ENCODE data around the gene PON2.
"Not testable (repeated sequence)": the region's sequence is repeated elsewhere in the genome, so short reads cannot be mapped to it uniquely, and the experiment has no call there.

PON2 gene

GRCh38 chr7:95434557-95435421, at the start of gene PON2:
PON2 (minus strand) TSS chr7:95435028; CDS start chr7:95434951, 77 bp downstream.
- DNase-seq: peak; percentile 83

GRCh38 chr7:95482424-95482823, 47.6 kb upstream of the PON2 start:
- no peak for DNase-seq

GRCh38 chr7:95481271-95482165, 46.7 kb upstream of the PON2 start:
- DNase-seq: no peak

GRCh38 chr7:95479992-95480624, 45.3 kb upstream of the PON2 start:
- DNase-seq: no peak

GRCh38 chr7:95478272-95479037, 43.6 kb upstream of the PON2 start:
- peak; percentile 56 for DNase-seq

- DNase-seq: peak; percentile 76
Measured at GRCh38 chr7:95476904-95477594, 42.2 kb upstream of the PON2 start.

GRCh38 chr7:95476072-95476847, 41.4 kb upstream of the PON2 start:
- DNase-seq: no peak

- DNase-seq: no peak
Measured at GRCh38 chr7:95473276-95473985, 38.6 kb upstream of the PON2 start.

- peak; percentile 62 for DNase-seq
Measured at GRCh38 chr7:95472581-95473161, 37.8 kb upstream of the PON2 start.

GRCh38 chr7:95471071-95471470, 36.2 kb upstream of the PON2 start:
- DNase-seq: no peak

- peak; percentile 22 for DNase-seq
Measured at GRCh38 chr7:95470452-95470851, 35.6 kb upstream of the PON2 start.

GRCh38 chr7:95469848-95470247, 35.0 kb upstream of the PON2 start:
- no peak for DNase-seq

- DNase-seq: no peak
Measured at GRCh38 chr7:95469187-95469586, 34.4 kb upstream of the PON2 start.

- no peak for DNase-seq
Measured at GRCh38 chr7:95467912-95468607, 33.2 kb upstream of the PON2 start.

GRCh38 chr7:95460653-95461052, 25.8 kb upstream of the PON2 start:
- not testable (repeated sequence) for DNase-seq

GRCh38 chr7:95457947-95458346, 23.1 kb upstream of the PON2 start:
- DNase-seq: no peak

- no peak for DNase-seq
Measured at GRCh38 chr7:95454438-95455045, 19.7 kb upstream of the PON2 start.

- DNase-seq: no peak
Measured at GRCh38 chr7:95446618-95447017, 11.8 kb upstream of the PON2 start.

GRCh38 chr7:95444796-95445195, 10.0 kb upstream of the PON2 start:
- no peak for DNase-seq

All from fibroblast of upper back skin (primary cell).